Ectodermal cell (in vitro differentiated cells): ENCODE data around the gene GALNT17.

Source experiments
- H3K27ac ChIP-seq: 2 replicates; pipeline ENCODE4 v1.7.0; 2013; ENCODE audit warnings: mild to moderate bottlenecking, low read depth, low read length; ENCODE audit not compliant: insufficient read depth, poor library complexity, severe bottlenecking
- H3K27me3 ChIP-seq: 2 replicates; pipeline ENCODE4 v1.7.0; 2013; ENCODE audit warnings: mild to moderate bottlenecking, low read length; ENCODE audit not compliant: insufficient read depth, control insufficient read depth, poor library complexity, severe bottlenecking
- H3K36me3 ChIP-seq: one replicate; pipeline ENCODE4 v1.7.0; 2013; ENCODE audit warnings: low read length; ENCODE audit not compliant: control insufficient read depth, insufficient read depth
- H3K4me1 ChIP-seq: one replicate; pipeline ENCODE4 v1.7.0; 2013; ENCODE audit warnings: low read length; ENCODE audit not compliant: control insufficient read depth, insufficient read depth
- H3K4me3 ChIP-seq: 2 replicates; pipeline ENCODE4 v1.7.0; 2013; ENCODE audit warnings: low read depth, low read length, control low read depth; ENCODE audit not compliant: insufficient read depth
- H3K9me3 ChIP-seq: 2 replicates; pipeline ENCODE4 v1.7.0; 2013; ENCODE audit warnings: mild to moderate bottlenecking, low read length, moderate library complexity; ENCODE audit not compliant: control insufficient read depth
- WGBS, 2 experiments: methylation state at CpG; one replicate each; pipeline ENCODE4 v1.1.7; 2013; ENCODE audit warnings: missing lambda C conversion rate in 2 of 2; 5-methylcytosine and 5-hydroxymethylcytosine counted together

The GALNT17 gene

GRCh38 chr7:71424166-71425035 lies 292.5 kb downstream of the GALNT17 start:
- peaks cover 6% of the 10 kb centered on the region for H3K4me1 ChIP-seq
- H3K9me3 ChIP-seq, result no peaks in the 10 kb centered on the region
- no peak overlapping the region for H3K4me3 ChIP-seq
- no peak overlapping the region for H3K27ac ChIP-seq
- no peaks in the 10 kb centered on the region for H3K36me3 ChIP-seq
- no peaks in the 10 kb centered on the region for H3K27me3 ChIP-seq
- 90 to 95% methylated on average over 7 to 9 of the region's 9 CpGs for WGBS, 2 experiments

GRCh38 chr7:71429083-71429482 lies 297.1 kb downstream of the GALNT17 start:
- no peaks in the 10 kb centered on the region for H3K27me3 ChIP-seq
- WGBS, 2 experiments, result 53 to 68% methylated on average over 2 of the region's 2 CpGs
- no peak overlapping the region for H3K4me3 ChIP-seq
- peak overlapping the region; percentile 26 for H3K27ac ChIP-seq
- peaks cover 6% of the 10 kb centered on the region for H3K4me1 ChIP-seq
- H3K36me3 ChIP-seq, result no peaks in the 10 kb centered on the region
- H3K9me3 ChIP-seq, result no peaks in the 10 kb centered on the region

DNA sequence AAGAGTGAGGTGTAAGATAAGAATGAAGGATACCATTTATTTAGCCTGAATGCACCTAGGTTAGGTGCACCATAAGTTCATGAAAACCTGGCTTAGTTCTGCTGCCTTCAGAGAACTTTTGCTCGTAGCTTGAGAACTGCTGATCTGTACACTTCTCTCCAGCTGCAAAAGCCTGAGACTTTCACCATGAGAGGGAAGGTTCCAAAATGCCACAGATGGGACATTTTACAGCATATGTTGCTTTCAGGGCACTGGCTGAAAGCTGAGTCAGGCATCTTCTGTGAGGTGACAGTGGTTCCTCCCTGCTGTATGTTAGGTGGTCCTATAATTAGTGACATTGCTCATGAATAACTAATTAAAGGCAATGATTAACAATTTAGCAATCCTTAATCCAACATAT lies 298.3 kb downstream of the GALNT17 start:
- H3K36me3 ChIP-seq, result no peaks in the 10 kb centered on the region
- H3K27ac ChIP-seq, result no peak overlapping the region
- 92% methylated on average over 1 of the region's 1 CpG for WGBS, 2 experiments
- no peaks in the 10 kb centered on the region for H3K9me3 ChIP-seq
- peaks cover 6% of the 10 kb centered on the region for H3K4me1 ChIP-seq
- H3K27me3 ChIP-seq, result no peaks in the 10 kb centered on the region
- no peak overlapping the region for H3K4me3 ChIP-seq

GRCh38 chr7:71439321-71439720 lies 307.4 kb downstream of the GALNT17 start:
- Histone ChIP-seq H3K27ac (no peak overlapping the region), H3K4me3 (no peak overlapping the region), H3K27me3 (no peaks in the 10 kb centered on the region), H3K36me3 (no peaks in the 10 kb centered on the region), H3K9me3 (no peaks in the 10 kb centered on the region), H3K4me1 (peaks cover 14% of the 10 kb centered on the region)
- 83 to 90% methylated on average over 6 to 7 of the region's 7 CpGs for WGBS, 2 experiments

DNA sequence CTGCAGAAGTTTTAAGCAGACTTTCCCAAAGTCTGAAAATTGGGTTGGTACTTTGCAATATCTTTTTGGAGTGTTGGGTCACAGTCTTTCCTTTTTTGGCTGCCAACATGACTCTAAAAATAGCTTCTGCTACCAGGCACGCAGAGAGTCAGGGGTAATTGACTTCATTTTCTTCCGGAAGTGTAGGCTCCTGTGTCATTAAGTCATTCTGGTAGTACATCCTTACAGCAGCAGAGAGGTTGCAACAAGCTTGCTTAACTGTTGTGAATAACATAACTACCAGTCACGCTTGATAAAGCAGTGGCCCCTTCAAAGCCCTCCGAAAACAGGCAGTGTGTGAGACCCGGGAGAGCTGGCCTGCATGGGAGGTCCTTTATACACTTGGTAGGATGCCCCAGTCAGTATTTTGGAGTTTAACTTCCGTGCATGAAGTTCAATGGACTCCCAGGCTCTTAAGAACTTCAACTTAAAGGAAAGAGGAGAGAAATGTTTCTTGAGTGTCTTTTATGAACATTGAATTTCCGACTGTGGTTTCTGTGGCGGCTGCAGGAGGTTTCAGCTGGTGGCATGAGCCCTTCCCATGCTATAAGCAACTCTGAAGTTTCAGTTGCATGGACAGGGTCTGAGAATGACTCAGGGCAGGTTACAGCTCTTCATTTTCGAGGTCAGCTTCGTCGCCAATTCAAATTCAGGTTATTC lies 310.7 kb downstream of the GALNT17 start:
- Histone ChIP-seq H3K27me3 (no peaks in the 10 kb centered on the region), H3K4me3 (no peak overlapping the region), H3K9me3 (no peaks in the 10 kb centered on the region), H3K36me3 (no peaks in the 10 kb centered on the region), H3K27ac (no peak overlapping the region), H3K4me1 (peaks cover 19% of the 10 kb centered on the region)
- 82 to 83% methylated on average over 11 of the region's 11 CpGs for WGBS, 2 experiments

DNA sequence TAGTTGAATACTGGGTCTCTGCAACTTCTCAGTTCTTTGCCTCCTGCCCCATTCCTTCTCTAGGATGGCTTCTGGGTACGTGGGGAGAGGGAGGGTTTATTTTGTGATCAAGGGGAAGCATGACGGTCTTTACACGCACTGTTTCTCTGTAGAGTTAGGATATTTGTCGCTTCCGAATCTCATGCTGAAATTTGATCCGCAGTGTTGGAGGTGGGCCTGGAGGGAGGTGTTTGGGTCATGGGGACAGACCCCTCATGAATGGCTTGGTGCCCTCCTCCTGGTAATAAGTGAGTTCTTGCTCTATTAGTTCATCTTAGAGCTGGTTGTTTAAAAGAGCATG lies 311.2 kb downstream of the GALNT17 start:
- Histone ChIP-seq H3K4me1 (peaks cover 19% of the 10 kb centered on the region), H3K27me3 (no peaks in the 10 kb centered on the region), H3K4me3 (no peak overlapping the region), H3K9me3 (no peaks in the 10 kb centered on the region), H3K27ac (no peak overlapping the region), H3K36me3 (no peaks in the 10 kb centered on the region)
- 74 to 75% methylated on average over 6 of the region's 6 CpGs for WGBS, 2 experiments

- Histone ChIP-seq H3K9me3 (no peaks in the 10 kb centered on the region), H3K36me3 (no peaks in the 10 kb centered on the region), H3K27me3 (no peaks in the 10 kb centered on the region), H3K4me3 (no peak overlapping the region), H3K4me1 (peaks cover 19% of the 10 kb centered on the region), H3K27ac (no peak overlapping the region)
- WGBS, 2 experiments, result 87 to 96% methylated on average over 4 of the region's 4 CpGs
Observed at GRCh38 chr7:71444130-71444529, 312.2 kb downstream of the GALNT17 start.

DNA sequence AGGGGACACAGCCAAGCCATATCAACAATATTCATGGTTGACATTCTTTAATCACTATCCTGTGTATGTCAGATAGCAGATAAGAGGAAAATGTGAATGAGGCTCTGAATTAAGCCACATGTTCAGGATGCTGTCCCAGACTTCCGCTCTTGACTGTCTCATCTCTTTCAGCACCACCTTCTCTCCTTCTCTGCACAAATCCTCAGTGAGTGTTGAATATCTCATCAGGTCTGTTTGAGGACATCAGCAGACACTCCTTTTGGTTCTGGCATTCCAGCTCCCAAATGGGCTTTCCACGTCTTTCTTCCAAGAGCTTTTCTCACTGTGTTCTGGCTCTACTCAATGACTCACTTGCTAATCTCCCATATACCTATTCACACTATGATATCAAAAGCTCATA lies 321.7 kb downstream of the GALNT17 start:
- Histone ChIP-seq H3K36me3 (no peaks in the 10 kb centered on the region), H3K4me1 (peaks cover 11% of the 10 kb centered on the region), H3K4me3 (no peak overlapping the region), H3K27ac (no peak overlapping the region), H3K27me3 (no peaks in the 10 kb centered on the region), H3K9me3 (no peaks in the 10 kb centered on the region)
- 89 to 96% methylated on average over 2 of the region's 2 CpGs for WGBS, 2 experiments

DNA sequence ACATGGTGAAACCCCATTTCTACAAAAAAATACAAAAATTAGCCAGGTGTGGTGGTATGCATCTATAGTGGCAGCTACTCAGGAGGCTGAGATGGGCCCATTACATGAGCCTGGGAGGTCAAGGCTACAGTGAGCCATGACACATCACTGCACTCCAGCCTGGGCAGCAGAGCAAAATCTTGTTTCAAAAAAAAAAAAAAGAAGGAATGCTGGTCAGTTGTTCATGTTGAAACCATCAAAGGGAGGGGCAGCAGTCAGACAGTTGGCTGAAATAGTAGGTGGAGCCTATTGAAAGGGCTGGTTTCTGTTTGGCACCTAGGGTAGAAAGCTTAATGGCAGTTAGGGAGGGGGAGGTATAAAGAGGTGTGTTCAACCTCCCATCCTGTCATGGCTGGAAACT lies 323.0 kb downstream of the GALNT17 start:
- no peaks in the 10 kb centered on the region for H3K27me3 ChIP-seq
- H3K9me3 ChIP-seq, result no peaks in the 10 kb centered on the region
- no peaks in the 10 kb centered on the region for H3K36me3 ChIP-seq
- H3K4me3 ChIP-seq, result no peak overlapping the region
- peaks cover 11% of the 10 kb centered on the region for H3K4me1 ChIP-seq
- H3K27ac ChIP-seq, result no peak overlapping the region

DNA sequence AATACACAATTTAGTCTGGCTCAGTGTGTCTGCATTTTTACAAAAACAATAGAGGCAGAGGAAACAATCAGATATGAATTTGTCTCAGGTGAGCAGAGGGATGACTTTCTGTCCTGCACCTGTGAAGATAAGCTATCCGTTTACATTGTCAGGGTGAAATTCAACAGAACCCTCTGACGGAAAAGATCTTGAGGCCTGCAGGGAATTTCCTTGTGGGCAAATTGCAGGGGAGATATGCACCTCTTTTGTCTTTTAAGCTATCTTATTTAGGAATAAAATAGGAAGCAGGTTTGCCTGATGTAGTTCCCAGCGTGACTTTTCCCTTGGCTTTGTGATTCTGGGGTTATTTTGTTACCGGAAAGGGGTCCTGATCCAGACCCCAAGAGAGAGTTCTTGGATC lies 325.1 kb downstream of the GALNT17 start:
- Histone ChIP-seq H3K27me3 (no peaks in the 10 kb centered on the region), H3K36me3 (no peaks in the 10 kb centered on the region), H3K4me1 (peaks cover 11% of the 10 kb centered on the region), H3K27ac (no peak overlapping the region), H3K9me3 (no peaks in the 10 kb centered on the region), H3K4me3 (no peak overlapping the region)
- WGBS, 2 experiments, result 31 to 36% methylated on average over 4 of the region's 4 CpGs
